T-helper 1 cell treated with Interleukin-12 subunit alpha and Interleukin-12 subunit beta and Interleukin-4 antibody, amounts not matched to agents 30 μg/mL and 1 μg/mL, for 36 hours (primary cell): Measurements from ENCODE around the gene DDX54.

Experiments
- H3K27ac Mint-ChIP-seq: one replicate; pipeline ENCODE4 v1.8.0; 2021; ENCODE audit warnings: mild to moderate bottlenecking, mixed read lengths
- H3K27me3 Mint-ChIP-seq: one replicate; pipeline ENCODE4 v1.8.0; 2021; ENCODE audit warnings: low read depth, mixed read lengths
- H3K36me3 Mint-ChIP-seq: one replicate; pipeline ENCODE4 v1.8.0; 2021; ENCODE audit warnings: low read depth, mixed read lengths
- H3K4me1 Mint-ChIP-seq: one replicate; pipeline ENCODE4 v1.8.0; 2021; ENCODE audit warnings: low read depth, mixed read lengths
- H3K4me3 Mint-ChIP-seq: one replicate; pipeline ENCODE4 v1.8.0; 2021; ENCODE audit warnings: mild to moderate bottlenecking, moderate library complexity, mixed read lengths
- H3K9me3 Mint-ChIP-seq: one replicate; pipeline ENCODE4 v1.8.0; 2021; ENCODE audit warnings: mixed read lengths

The DDX54 gene

DNA sequence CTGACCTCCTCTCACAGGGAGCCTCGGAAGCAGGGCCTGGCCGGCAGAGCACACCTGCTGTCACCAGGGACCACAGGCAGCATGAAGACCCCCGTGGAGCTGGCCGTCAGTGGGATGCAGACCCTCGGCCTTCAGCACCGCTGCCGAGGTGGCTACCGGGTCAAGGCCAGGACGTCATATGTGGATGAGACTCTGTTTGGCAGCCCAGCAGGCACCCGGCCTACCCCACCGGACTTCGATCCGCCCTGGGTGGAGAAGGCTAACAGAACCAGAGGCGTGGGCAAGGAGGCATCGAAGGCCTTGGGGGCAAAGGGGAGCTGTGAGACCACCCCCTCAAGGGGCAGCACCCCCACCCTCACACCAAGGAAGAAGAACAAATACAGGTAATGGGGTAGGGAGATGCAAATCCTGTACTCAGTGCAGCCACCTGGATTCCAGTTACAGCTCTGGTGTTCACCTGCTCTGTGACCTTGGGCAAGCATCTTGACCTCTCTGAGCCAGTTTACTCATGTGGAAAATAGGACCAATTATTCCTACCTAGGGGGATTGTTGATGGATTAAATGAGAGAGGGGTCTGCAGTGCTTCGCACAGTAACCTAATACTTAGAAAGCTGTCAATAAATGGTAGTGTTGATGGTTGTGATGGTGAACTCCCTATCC is 1.5 kb upstream of the DDX54 start:
- H3K4me3 Mint-ChIP-seq, result peak overlapping the region; percentile 95
- H3K27me3 Mint-ChIP-seq, result no peaks in the 10 kb centered on the region
- H3K27ac Mint-ChIP-seq, result peak overlapping the region; percentile 85
- no peaks in the 10 kb centered on the region for H3K9me3 Mint-ChIP-seq
- H3K4me1 Mint-ChIP-seq, result peaks cover 29% of the 10 kb centered on the region
- peaks cover 21% of the 10 kb centered on the region for H3K36me3 Mint-ChIP-seq

DNA sequence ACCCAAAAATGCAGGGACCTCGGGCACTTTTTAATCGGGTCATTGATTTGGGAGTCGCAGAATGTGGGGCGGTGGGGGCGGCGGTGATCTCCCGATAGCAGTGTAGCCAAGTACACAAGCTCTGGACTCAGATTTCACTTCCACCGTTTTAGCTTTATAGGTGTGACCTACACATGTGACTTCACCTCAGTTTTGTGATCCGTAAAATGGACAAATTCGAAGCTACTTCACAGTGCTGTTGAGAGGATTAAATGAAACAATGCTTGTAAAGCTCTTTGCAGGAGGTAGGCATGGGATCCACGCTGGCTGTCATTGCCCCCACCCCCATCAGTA is 721 bp upstream of the DDX54 start:
- peaks cover 30% of the 10 kb centered on the region for H3K4me1 Mint-ChIP-seq
- H3K4me3 Mint-ChIP-seq, result peak overlapping the region; percentile 95
- no peaks in the 10 kb centered on the region for H3K9me3 Mint-ChIP-seq
- H3K27me3 Mint-ChIP-seq, result no peaks in the 10 kb centered on the region
- H3K36me3 Mint-ChIP-seq, result peaks cover 21% of the 10 kb centered on the region
- peak overlapping the region; percentile 85 for H3K27ac Mint-ChIP-seq

GRCh38 chr12:113184900-113185179 is 438 bp downstream of the DDX54 start:
- Mint-ChIP-seq H3K27me3 (no peaks in the 10 kb centered on the region), H3K4me3 (peak overlapping the region; percentile 95), H3K4me1 (peaks cover 26% of the 10 kb centered on the region), H3K27ac (peak overlapping the region; percentile 96), H3K9me3 (no peaks in the 10 kb centered on the region), H3K36me3 (peaks cover 21% of the 10 kb centered on the region)

DNA sequence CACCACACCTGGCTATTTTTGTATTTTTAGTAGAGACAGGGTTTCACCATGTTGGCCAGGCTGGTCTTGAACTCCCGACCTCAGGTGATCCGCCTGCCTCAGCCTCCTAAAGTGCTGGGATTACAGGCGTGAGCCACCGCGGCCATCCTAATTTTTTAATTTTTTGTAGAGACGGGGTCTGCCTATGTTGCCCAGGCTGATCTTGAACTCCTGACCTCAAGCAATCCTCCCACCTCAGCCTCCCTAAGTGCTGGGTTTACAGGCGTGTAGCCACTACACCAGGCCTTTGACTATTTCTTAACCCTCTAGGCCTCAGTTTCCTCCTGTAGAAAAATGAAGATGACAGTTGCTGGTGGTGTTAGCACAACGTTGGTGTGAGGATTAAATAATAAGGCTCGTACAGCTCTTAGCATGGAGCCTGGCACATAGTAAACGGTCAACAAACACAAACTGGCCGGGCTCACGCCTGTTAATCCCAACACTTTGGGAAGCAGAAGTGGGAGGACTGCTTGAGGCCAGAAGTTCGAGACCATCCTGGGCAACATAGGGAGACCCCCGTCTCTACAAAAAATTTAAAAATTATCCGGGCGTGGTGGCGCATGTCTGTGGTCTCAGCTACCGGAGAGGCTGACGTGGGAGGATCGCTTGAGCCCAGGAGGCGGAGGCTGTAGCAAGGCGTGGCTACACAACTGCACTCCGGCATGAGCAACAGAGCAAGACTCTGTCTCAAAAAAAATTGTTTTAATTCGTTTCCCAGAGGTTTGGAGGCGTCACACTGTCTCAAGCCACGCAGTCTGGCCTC is 979 bp downstream of the DDX54 start:
- peaks cover 23% of the 10 kb centered on the region for H3K36me3 Mint-ChIP-seq
- peak overlapping the region; percentile 95 for H3K4me3 Mint-ChIP-seq
- H3K27ac Mint-ChIP-seq, result peak overlapping the region; percentile 96
- peaks cover 24% of the 10 kb centered on the region for H3K4me1 Mint-ChIP-seq
- H3K9me3 Mint-ChIP-seq, result no peaks in the 10 kb centered on the region
- no peaks in the 10 kb centered on the region for H3K27me3 Mint-ChIP-seq

DNA sequence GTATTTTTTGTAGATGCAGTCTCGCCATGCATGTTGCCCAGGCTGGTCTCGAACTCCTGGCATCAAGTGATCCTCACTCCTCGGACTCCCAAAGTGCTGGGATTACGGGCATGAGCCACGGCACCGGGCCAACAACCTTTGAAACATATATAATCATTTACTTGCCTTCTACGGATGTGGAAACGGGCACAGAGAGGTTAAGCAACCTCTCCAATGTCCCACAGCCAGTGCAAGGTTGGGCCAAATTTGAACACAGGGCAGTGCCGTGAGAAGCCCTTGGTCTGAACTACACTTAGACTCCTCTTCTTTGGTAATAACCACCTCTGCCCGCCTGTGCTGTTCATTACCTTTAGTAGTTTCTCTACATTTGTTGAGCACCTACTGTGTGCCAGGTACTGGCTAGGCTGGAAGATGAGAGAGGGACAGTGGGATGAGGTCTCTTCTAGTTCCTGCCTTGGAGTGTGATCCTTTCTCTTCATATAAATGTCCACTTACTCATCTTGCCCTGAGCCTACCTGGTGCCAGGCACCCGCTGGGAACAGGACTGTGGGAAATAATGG is 2.2 kb downstream of the DDX54 start:
- Mint-ChIP-seq H3K27me3 (no peaks in the 10 kb centered on the region), H3K36me3 (peaks cover 29% of the 10 kb centered on the region), H3K9me3 (no peaks in the 10 kb centered on the region), H3K4me1 (peaks cover 23% of the 10 kb centered on the region), H3K27ac (peak overlapping the region; percentile 24), H3K4me3 (no peak overlapping the region)

DNA sequence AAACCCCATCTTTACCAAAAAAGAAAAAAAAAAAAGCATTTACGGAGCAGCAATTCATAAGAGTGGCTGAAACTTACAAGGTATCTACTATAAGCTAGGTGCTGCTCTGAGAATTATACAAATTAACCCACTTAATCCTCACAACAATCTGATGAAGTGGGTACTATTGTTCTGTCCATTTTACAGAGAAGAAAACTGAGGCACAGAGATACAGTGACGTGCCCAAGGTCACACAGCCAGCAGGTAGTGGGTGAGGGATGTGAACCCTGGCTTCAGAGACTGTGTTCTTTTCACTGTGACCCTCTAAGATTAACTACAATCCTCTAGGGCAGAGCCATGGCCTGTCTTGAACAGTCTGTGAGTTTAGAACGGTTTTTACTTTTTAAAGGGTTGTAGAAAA is 3.3 kb downstream of the DDX54 start:
- Mint-ChIP-seq H3K4me1 (peaks cover 19% of the 10 kb centered on the region), H3K36me3 (peaks cover 40% of the 10 kb centered on the region), H3K9me3 (no peaks in the 10 kb centered on the region), H3K27me3 (no peaks in the 10 kb centered on the region), H3K4me3 (no peak overlapping the region), H3K27ac (peak overlapping the region; percentile 9)

- Mint-ChIP-seq H3K4me1 (peaks cover 9% of the 10 kb centered on the region), H3K36me3 (peaks cover 38% of the 10 kb centered on the region), H3K27me3 (no peaks in the 10 kb centered on the region), H3K9me3 (no peaks in the 10 kb centered on the region), H3K27ac (no peak overlapping the region), H3K4me3 (no peak overlapping the region)
These were observed 4.9 kb downstream of the DDX54 start for GRCh38 chr12:113180333-113180732.

DNA sequence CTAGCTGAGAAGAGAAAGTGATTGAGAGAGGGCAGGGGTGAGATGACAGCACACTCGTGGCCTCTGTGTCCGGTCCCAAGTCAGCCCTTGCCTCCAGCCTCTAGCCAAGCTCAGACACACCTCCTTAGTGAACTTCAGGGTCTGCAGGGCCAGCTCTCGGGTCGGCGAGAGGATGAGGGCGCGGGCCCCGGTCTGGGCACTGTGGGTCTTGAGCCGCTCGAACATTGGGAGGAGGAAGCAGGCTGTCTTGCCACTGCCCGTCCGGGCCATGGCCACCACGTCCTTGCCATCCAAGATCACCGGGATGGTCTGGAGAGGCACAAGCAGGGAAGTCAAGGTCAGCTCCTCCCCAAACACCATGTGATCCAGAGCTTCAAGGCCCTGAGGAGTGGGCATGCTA is 6.3 kb downstream of the DDX54 start:
- Mint-ChIP-seq H3K27ac (no peak overlapping the region), H3K27me3 (no peaks in the 10 kb centered on the region), H3K36me3 (peaks cover 44% of the 10 kb centered on the region), H3K4me3 (no peak overlapping the region), H3K4me1 (peaks cover 10% of the 10 kb centered on the region), H3K9me3 (no peaks in the 10 kb centered on the region)

DNA sequence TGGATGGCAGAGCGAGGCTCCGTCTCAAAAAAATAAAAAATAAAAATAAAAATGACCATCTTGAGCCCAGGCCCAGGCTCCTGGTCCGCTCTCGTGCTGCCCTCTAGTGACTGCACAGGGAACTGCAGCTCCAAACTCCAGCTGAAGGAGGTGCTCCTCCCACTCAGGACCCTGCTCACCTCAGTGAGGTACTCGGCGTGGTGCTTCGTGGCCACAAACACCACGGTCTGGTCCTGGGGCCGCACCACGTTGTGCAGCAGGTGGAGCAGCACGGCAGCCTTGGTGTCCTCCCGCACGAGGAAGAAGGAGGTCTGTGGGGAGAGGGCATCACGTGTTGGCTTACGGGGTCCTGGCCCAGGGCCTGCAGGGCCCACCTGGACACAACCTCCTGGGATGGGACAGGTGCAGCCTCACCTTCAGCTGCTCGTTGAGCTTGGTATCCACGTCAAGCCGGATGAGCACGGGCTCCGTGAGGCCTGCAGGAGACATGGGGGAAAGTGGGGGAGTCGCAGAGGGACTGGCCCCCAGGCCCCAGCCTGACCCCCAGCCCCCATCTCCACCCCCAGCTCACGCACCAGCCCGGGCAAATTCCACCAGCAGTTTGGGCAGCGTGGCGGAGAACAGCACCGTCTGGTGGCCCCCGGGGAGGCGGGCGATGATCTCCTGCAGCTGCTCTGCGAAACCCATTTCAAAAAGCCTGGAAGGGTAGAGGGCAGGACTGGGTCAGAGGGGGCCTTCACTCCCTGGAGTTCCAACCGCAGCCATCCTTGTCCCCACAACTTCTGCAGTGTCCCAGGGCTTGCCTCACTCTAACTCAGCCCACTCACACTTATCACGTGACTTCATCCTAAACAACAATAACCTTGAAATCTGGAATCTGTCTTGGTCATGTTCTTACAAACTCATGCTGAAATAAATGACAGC is 10.6 kb downstream of the DDX54 start:
- Mint-ChIP-seq H3K9me3 (no peaks in the 10 kb centered on the region), H3K27ac (peak overlapping the region; percentile 67), H3K4me1 (peaks cover 2% of the 10 kb centered on the region), H3K4me3 (no peak overlapping the region), H3K27me3 (no peaks in the 10 kb centered on the region), H3K36me3 (peaks cover 54% of the 10 kb centered on the region)

- Mint-ChIP-seq H3K9me3 (no peaks in the 10 kb centered on the region), H3K4me3 (no peak overlapping the region), H3K36me3 (peaks cover 44% of the 10 kb centered on the region), H3K4me1 (peaks cover 2% of the 10 kb centered on the region), H3K27ac (no peak overlapping the region), H3K27me3 (no peaks in the 10 kb centered on the region)
These were observed 12.1 kb downstream of the DDX54 start for GRCh38 chr12:113173081-113173698.

DNA sequence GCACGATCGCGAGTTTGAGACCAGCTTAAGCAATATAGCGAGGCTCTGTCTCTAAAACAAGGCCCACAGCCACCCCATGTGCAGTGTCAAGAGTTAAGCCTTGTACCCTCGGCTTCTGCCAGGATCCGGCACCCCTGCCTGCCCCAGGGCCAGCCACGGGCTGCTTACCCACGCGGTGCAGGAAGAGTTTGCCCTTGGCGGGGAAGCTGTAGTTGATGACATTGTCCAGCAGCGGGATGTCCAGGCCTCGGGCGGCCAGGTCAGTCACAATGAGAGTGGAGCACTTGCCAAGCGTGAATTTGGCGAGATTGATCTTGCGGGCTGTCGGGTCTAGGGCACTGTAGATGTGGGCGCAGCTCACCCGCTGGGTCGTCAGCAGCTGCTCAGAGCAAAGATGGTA is 13.1 kb downstream of the DDX54 start:
- H3K4me1 Mint-ChIP-seq, result peaks cover 2% of the 10 kb centered on the region
- H3K36me3 Mint-ChIP-seq, result peaks cover 34% of the 10 kb centered on the region
- no peaks in the 10 kb centered on the region for H3K27me3 Mint-ChIP-seq
- no peak overlapping the region for H3K27ac Mint-ChIP-seq
- no peak overlapping the region for H3K4me3 Mint-ChIP-seq
- H3K9me3 Mint-ChIP-seq, result no peaks in the 10 kb centered on the region

DNA sequence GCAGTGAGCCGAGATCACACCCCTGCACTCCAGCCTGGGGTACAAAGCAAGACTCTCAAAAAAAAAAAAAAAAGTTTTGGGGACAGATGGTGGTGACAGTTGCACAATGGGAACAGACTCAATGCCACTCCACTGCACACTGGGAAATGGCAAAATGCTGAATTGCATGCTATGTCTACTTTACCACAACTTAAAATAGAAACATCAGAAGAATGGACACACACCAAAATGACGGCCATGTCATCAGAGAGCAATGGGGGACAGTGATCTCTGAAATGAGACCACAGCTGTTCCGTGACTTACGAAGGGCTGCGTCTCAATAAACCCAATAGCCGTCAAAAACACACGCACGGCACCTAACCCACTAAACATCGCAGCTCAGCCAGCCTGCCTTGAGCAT is 13.7 kb downstream of the DDX54 start:
- no peak overlapping the region for H3K4me3 Mint-ChIP-seq
- peaks cover 30% of the 10 kb centered on the region for H3K36me3 Mint-ChIP-seq
- no peaks in the 10 kb centered on the region for H3K27me3 Mint-ChIP-seq
- H3K4me1 Mint-ChIP-seq, result peaks cover 2% of the 10 kb centered on the region
- no peaks in the 10 kb centered on the region for H3K9me3 Mint-ChIP-seq
- no peak overlapping the region for H3K27ac Mint-ChIP-seq

- Mint-ChIP-seq H3K9me3 (no peaks in the 10 kb centered on the region), H3K4me1 (peaks cover 2% of the 10 kb centered on the region), H3K27ac (no peak overlapping the region), H3K27me3 (no peaks in the 10 kb centered on the region), H3K36me3 (peaks cover 32% of the 10 kb centered on the region), H3K4me3 (no peak overlapping the region)
These were observed 14.4 kb downstream of the DDX54 start for GRCh38 chr12:113170926-113171325.

- no peak overlapping the region for H3K4me3 Mint-ChIP-seq
- no peaks in the 10 kb centered on the region for H3K27me3 Mint-ChIP-seq
- H3K36me3 Mint-ChIP-seq, result peaks cover 35% of the 10 kb centered on the region
- H3K4me1 Mint-ChIP-seq, result peaks cover 2% of the 10 kb centered on the region
- H3K9me3 Mint-ChIP-seq, result no peaks in the 10 kb centered on the region
- H3K27ac Mint-ChIP-seq, result no peak overlapping the region
These were observed 14.8 kb downstream of the DDX54 start for GRCh38 chr12:113170457-113170856.
